ENCODE data around the gene HLCS.
"Not testable (repeated sequence)": the region's sequence is repeated elsewhere in the genome, so short reads cannot be mapped to it uniquely, and the experiment has no call there.

The HLCS gene

DNA sequence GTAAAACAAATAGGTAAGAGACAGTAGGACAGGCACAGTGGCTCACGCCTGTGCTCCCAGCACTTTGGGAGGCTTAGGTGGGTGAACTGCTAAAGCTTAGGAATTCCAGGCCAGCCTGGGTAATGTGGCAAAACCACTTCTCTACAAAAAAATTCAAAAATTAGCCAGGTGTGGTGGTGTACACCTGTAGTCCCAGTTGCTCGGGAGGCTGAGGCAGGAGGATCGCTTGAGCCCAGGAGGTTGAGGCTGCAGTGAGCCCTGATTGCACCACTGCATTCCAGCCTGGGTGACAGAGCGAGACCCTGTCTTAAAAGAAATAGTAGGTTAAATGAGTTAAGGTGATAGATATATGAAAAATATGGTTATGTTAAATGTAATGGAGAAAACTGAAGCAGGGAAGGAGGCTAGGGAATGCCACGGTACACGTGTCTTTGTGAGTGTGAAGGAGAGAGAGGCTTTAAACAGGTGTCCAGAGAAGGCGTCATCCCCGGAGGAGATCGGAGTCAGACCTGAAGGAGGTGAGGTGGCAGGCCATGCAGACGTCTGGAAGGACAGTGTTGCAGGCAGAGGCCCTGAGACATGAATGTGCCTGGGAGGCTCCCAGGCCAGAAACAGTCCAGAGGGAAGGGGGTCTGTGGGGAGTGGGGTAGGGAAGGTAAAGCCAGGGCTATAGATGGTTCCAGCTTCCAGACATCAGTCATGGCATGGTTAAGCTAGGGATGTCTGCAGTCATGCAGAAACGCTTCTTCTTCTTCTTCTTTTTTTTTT lies 32.8 kb upstream of the HLCS start:
- H3K36me3 ChIP-seq (ENCODE audit: control insufficient read depth in 2 of 2, insufficient read depth in 2 of 2, low read length in 2 of 2): no peaks in the 10 kb centered on the region
- no peak overlapping the region for H3K9ac ChIP-seq (ENCODE audit: low read length in 2 of 2)

DNA sequence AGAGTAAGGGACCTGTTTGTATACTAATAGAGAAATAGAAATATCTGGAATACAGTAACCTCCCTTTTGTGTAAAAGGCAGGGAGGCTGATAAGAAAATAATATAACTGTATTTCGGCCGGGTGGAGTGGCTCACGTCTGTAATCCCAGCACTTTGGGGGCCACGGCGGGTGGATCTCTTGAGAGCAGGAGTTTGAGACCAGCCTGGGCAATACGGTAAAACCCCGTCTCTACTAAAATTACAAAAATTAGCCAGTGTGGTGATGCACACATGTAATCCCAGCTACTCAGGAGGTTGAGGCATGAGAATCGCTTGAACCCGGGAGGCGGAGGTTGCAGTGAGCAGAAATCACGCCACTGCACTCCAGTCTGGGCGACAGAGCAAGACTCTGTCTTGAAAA lies 28.8 kb upstream of the HLCS start:
- H3K27ac ChIP-seq (ENCODE audit: low read length); H3K9me3 ChIP-seq (ENCODE audit: control insufficient read depth in 2 of 2, low read length in 2 of 2); H3K4me1 ChIP-seq (ENCODE audit: control insufficient read depth, insufficient read depth, low read length); H3K4me3 ChIP-seq (ENCODE audit: low read length in 2 of 2); H3K9ac ChIP-seq (ENCODE audit: low read length in 2 of 2); H3K36me3 ChIP-seq (ENCODE audit: control insufficient read depth in 2 of 2, insufficient read depth in 2 of 2, low read length in 2 of 2): not testable (repeated sequence)
- H3K27me3 ChIP-seq (ENCODE audit: control insufficient read depth in 1 of 2, insufficient read depth in 2 of 2, low read length in 2 of 2): peaks cover 3 to 19% of the 10 kb centered on the region in 2 donors

More for the DNA sequence above, 32.8 kb upstream of the HLCS start:
- peaks cover 0 to 7% of the 10 kb centered on the region in 2 donors for H3K27me3 ChIP-seq (ENCODE audit: control insufficient read depth in 1 of 2, insufficient read depth in 2 of 2, low read length in 2 of 2)
- no peak overlapping the region for H3K4me3 ChIP-seq (ENCODE audit: low read length in 2 of 2)
- no peak overlapping the region for H3K27ac ChIP-seq (ENCODE audit: low read length)
- H3K9me3 ChIP-seq (ENCODE audit: control insufficient read depth in 2 of 2, low read length in 2 of 2): no peaks in the 10 kb centered on the region
- no peaks in the 10 kb centered on the region for H3K4me1 ChIP-seq (ENCODE audit: control insufficient read depth, insufficient read depth, low read length)

DNA sequence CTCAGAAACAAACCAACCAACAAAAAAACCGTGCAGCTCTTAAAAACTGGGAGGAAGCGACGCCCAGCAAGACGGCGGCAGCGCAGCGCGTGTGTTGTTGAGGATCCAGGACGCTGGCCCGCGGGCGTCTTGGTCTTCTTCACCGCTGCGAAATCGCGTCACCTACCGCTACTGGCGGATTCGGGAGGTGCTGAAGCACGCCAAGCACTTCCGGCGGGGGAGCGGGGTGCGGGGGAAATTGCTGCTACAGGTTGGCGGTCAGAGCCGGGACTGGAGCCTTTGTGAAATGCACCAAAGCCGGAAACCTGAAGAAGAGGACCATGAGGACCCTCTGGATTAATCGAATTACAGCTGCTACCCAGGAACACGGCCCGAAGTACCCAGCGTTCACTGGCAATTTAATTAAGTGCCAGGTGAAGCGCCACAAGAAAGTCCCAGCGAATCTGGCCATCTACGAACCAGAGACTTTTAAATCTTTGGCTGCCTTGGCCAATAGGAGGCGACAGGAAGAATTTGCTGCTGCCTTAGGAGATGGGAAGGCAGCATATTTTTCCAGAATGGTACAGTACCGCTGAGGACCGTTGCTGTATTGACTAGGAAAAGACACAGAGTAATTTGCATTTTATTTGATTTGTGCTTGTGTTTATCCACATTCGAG lies 28.2 kb upstream of the HLCS start:
- peaks cover 3 to 19% of the 10 kb centered on the region in 2 donors for H3K27me3 ChIP-seq (ENCODE audit: control insufficient read depth in 1 of 2, insufficient read depth in 2 of 2, low read length in 2 of 2)
- H3K4me3 ChIP-seq (ENCODE audit: low read length in 2 of 2): no peak overlapping the region
- H3K27ac ChIP-seq (ENCODE audit: low read length): no peak overlapping the region
- H3K9me3 ChIP-seq (ENCODE audit: control insufficient read depth in 2 of 2, low read length in 2 of 2): no peaks in the 10 kb centered on the region
- H3K36me3 ChIP-seq (ENCODE audit: control insufficient read depth in 2 of 2, insufficient read depth in 2 of 2, low read length in 2 of 2): no peaks in the 10 kb centered on the region
- no peak overlapping the region for H3K9ac ChIP-seq (ENCODE audit: low read length in 2 of 2)
- H3K4me1 ChIP-seq (ENCODE audit: control insufficient read depth, insufficient read depth, low read length): peaks cover 5% of the 10 kb centered on the region

DNA sequence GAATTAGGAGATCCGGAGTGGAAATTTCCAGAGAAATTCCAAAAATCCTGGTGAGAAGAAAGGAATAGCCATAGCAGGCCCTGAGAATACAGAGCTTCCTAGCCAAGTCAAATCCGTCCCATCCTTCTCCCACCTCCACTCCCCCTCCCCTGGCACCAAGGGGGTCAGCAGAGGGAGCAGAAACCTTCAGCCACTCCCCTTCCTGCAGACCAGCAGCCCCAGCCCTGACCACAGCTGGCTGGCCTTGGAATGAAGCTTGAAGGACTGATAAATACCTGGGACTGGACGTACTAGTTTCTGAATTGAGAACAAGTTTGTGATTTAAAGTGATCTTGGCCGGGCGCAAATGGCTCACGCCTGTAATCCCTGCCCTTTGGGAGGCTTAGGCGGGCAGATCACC lies 26.2 kb upstream of the HLCS start:
- Histone ChIP-seq H3K36me3 (ENCODE audit: control insufficient read depth in 2 of 2, insufficient read depth in 2 of 2, low read length in 2 of 2) (no peaks in the 10 kb centered on the region), H3K4me3 (ENCODE audit: low read length in 2 of 2) (no peak overlapping the region), H3K4me1 (ENCODE audit: control insufficient read depth, insufficient read depth, low read length) (peaks cover 9% of the 10 kb centered on the region), H3K9me3 (ENCODE audit: control insufficient read depth in 2 of 2, low read length in 2 of 2) (no peaks in the 10 kb centered on the region), H3K27me3 (ENCODE audit: control insufficient read depth in 1 of 2, insufficient read depth in 2 of 2, low read length in 2 of 2) (peaks cover 3 to 19% of the 10 kb centered on the region in 2 donors), H3K9ac (ENCODE audit: low read length in 2 of 2) (no peak overlapping the region), H3K27ac (ENCODE audit: low read length) (no peak overlapping the region)

DNA sequence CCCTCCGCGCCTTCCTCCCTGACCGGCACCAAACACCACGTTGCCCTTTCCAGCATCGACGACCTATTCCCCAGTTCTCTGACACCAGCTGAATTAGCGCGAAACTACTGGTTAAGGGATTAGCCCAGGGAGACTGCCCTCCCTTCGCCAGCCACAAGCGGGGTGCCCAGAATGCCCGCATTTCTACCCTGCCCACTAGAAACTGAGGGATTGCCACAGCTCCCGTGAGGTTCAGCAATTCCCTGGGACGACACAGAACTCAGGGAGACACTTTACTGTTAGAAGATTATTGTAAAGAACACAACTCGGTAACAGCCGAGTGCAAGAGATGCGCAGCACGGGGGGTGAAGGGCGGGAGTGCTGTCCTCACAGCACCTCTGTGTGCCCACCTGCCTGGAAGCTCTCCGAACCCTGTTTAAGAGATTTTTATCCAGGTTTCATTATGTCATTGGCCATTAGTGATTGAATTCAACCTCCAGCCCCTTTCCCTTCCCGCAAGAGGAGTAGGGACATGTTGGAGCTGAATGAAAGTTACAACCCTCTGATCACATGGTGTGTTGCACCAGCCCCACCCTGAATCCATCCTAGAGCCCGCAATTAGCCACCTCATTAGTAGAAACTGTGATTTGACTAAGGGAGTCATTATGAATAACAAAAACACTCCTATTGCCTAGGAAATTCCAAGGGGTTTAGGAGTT lies 24.2 kb upstream of the HLCS start:
- Histone ChIP-seq H3K9ac (ENCODE audit: low read length in 2 of 2) (peak overlapping the region; percentile 46 to 84), H3K27me3 (ENCODE audit: control insufficient read depth in 1 of 2, insufficient read depth in 2 of 2, low read length in 2 of 2) (peaks cover 3 to 19% of the 10 kb centered on the region in 2 donors), H3K4me3 (ENCODE audit: low read length in 2 of 2) (peak overlapping the region; percentile 58 to 75), H3K27ac (ENCODE audit: low read length) (peak overlapping the region; percentile 70), H3K4me1 (ENCODE audit: control insufficient read depth, insufficient read depth, low read length) (peaks cover 9% of the 10 kb centered on the region), H3K9me3 (ENCODE audit: control insufficient read depth in 2 of 2, low read length in 2 of 2) (no peaks in the 10 kb centered on the region), H3K36me3 (ENCODE audit: control insufficient read depth in 2 of 2, insufficient read depth in 2 of 2, low read length in 2 of 2) (no peaks in the 10 kb centered on the region)

DNA sequence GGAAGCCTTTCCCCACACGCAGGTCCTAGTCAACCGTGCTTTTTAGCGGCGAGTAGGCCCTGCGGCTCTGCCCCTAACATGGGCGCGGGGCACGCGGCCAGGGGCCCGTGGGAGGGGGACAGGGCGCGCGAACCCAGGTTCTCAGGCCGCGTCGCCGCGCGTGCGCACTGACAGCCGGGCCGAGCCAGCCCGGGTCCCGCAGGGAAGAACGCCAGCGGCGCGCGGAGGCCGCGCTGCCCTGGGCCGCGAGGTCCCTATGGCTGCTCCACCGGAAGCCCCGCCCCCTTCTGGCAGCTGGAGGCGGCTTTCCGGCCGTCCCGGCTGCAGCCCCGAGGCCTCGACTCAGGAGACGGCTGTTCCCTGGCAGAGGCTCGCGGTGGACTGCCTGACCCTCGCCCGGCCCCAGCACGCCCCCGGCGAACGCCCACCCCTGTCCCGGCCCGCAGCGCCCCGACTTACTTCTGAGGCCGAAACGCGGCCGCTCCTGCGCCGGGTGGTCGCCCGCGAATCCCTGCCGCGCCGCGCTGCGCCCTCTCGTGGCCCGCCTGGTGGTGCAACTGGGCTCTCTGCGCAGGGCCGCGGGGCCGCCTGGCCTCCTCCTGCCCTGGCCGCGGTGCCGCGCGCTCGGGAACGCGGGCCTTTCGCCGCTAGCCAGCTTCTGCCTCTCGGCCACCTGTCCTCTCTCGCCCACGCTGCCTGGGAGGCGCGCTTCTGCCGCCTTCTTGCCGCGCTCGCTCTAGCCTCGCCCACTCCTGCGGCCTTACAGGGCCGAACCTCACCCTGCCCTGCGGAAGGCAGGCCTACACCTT lies 23.4 kb upstream of the HLCS start:
- peak overlapping the region; percentile 70 for H3K27ac ChIP-seq (ENCODE audit: low read length)
- no peaks in the 10 kb centered on the region for H3K36me3 ChIP-seq (ENCODE audit: control insufficient read depth in 2 of 2, insufficient read depth in 2 of 2, low read length in 2 of 2)
- peak overlapping the region; percentile 58 to 75 for H3K4me3 ChIP-seq (ENCODE audit: low read length in 2 of 2)
- peak overlapping the region; percentile 46 to 84 for H3K9ac ChIP-seq (ENCODE audit: low read length in 2 of 2)
- no peaks in the 10 kb centered on the region for H3K9me3 ChIP-seq (ENCODE audit: control insufficient read depth in 2 of 2, low read length in 2 of 2)
- H3K4me1 ChIP-seq (ENCODE audit: control insufficient read depth, insufficient read depth, low read length): peaks cover 9% of the 10 kb centered on the region
- peaks cover 3 to 17% of the 10 kb centered on the region in 2 donors for H3K27me3 ChIP-seq (ENCODE audit: control insufficient read depth in 1 of 2, insufficient read depth in 2 of 2, low read length in 2 of 2)

DNA sequence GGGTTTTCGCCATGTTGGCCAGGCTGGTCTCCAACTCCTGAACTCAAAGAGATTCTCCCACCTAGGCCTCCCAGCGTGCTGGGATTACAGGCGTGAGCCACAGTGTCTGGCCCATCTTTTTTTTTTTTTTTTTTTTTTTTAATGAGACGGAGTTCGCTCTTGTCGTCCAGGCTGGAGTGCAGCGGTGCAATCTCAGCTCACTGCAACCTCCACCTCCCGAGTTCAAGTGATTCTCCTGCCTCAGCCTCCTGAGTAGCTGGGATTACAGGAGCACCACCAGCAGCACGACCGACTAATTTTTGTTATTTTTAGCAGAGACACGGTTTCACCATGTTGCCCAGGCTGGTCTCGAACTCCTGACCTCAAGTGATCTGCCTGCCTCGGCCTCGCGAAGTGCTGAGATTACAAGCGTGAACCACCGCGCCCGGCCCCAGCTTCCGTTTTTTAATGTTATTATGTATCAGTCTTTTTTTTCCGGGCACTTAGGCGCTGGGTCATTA lies 22.8 kb upstream of the HLCS start:
- peaks cover 3 to 11% of the 10 kb centered on the region in 2 donors for H3K27me3 ChIP-seq (ENCODE audit: control insufficient read depth in 1 of 2, insufficient read depth in 2 of 2, low read length in 2 of 2)
- not testable (repeated sequence) for H3K9me3 ChIP-seq (ENCODE audit: control insufficient read depth in 2 of 2, low read length in 2 of 2); H3K36me3 ChIP-seq (ENCODE audit: control insufficient read depth in 2 of 2, insufficient read depth in 2 of 2, low read length in 2 of 2); H3K4me1 ChIP-seq (ENCODE audit: control insufficient read depth, insufficient read depth, low read length)
- peak overlapping the region; percentile 46 to 76 for H3K9ac ChIP-seq (ENCODE audit: low read length in 2 of 2)
- peak overlapping the region; percentile 58 to 75 for H3K4me3 ChIP-seq (ENCODE audit: low read length in 2 of 2)
- H3K27ac ChIP-seq (ENCODE audit: low read length): peak overlapping the region; percentile 70

DNA sequence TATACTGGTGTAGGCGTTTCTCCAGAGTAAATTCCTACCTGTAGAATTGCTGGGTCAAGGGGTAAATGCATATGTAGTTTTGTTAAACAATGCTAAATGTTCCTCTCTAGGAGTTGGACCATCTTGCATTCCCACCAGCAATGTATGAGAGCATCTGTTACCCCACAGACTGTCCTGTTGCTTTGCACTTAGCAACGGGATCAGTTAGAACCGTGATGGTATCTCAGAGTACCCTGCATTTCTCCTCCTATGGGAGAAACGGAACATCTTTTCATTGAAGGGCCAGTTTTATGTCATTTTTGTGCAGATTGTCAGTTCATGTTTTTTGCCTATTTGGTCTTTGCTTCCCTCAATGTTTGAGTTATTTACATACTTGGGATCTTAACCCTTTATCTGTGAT lies 22.1 kb upstream of the HLCS start:
- H3K4me3 ChIP-seq (ENCODE audit: low read length in 2 of 2): no peak overlapping the region
- peaks cover 2 to 4% of the 10 kb centered on the region in 2 donors for H3K27me3 ChIP-seq (ENCODE audit: control insufficient read depth in 1 of 2, insufficient read depth in 2 of 2, low read length in 2 of 2)
- H3K9ac ChIP-seq (ENCODE audit: low read length in 2 of 2): no peak overlapping the region
- H3K4me1 ChIP-seq (ENCODE audit: control insufficient read depth, insufficient read depth, low read length): peaks cover 9% of the 10 kb centered on the region
- no peaks in the 10 kb centered on the region for H3K9me3 ChIP-seq (ENCODE audit: control insufficient read depth in 2 of 2, low read length in 2 of 2)
- H3K36me3 ChIP-seq (ENCODE audit: control insufficient read depth in 2 of 2, insufficient read depth in 2 of 2, low read length in 2 of 2): no peaks in the 10 kb centered on the region
- H3K27ac ChIP-seq (ENCODE audit: low read length): no peak overlapping the region

DNA sequence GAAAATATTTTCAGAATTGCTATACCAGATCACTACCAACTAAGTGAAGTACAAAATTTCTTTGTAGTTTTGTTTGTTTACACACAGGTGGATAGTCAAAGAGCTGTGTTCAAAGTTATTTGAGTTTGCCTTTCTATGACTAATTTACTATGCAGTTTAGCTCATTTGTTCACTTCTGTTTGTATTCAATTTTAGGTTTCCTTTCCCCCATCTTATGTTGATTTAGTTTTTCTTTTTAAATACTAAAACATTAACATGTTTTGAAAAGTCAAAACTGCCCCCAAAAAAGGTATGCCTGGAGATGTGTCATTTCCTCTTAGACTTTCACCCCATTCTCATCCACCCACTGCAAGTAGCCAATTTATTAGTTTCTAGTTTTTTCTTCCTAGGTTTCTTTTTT lies 21.4 kb upstream of the HLCS start:
- H3K9ac ChIP-seq (ENCODE audit: low read length in 2 of 2): no peak overlapping the region
- H3K36me3 ChIP-seq (ENCODE audit: control insufficient read depth in 2 of 2, insufficient read depth in 2 of 2, low read length in 2 of 2): no peaks in the 10 kb centered on the region
- peaks cover 9% of the 10 kb centered on the region for H3K4me1 ChIP-seq (ENCODE audit: control insufficient read depth, insufficient read depth, low read length)
- peaks cover 0 to 3% of the 10 kb centered on the region in 2 donors for H3K27me3 ChIP-seq (ENCODE audit: control insufficient read depth in 1 of 2, insufficient read depth in 2 of 2, low read length in 2 of 2)
- H3K9me3 ChIP-seq (ENCODE audit: control insufficient read depth in 2 of 2, low read length in 2 of 2): no peaks in the 10 kb centered on the region
- no peak overlapping the region for H3K4me3 ChIP-seq (ENCODE audit: low read length in 2 of 2)
- H3K27ac ChIP-seq (ENCODE audit: low read length): no peak overlapping the region
